H1 (cell line): ENCODE data around the gene LONP2. TPM values are rescaled to one million over a fixed set of nuclear protein-coding genes. Genes with fewer than 3 reads are reported as not detected.

Experiments used
- BCL11A ChIP-seq, 2 experiments: IDR thresholded peaks; one replicate each; pipeline ENCODE4 v1.6.1; 2011; ENCODE audit warnings: low read depth in 2 of 2, low read length in 2 of 2, mild to moderate bottlenecking in 2 of 2
- BRCA1 ChIP-seq: IDR thresholded peaks from 2 replicates; pipeline ENCODE4 v1.6.1; 2012; ENCODE audit warnings: low read depth, low read length, improper control_type of control experiment
- CHD7 ChIP-seq: fragments of 300-600 bp; sonication (generic); IDR thresholded peaks from 2 replicates; pipeline ENCODE4 v1.7.1; 2012; ENCODE audit warnings: low read length, moderate library complexity, mild to moderate bottlenecking, inconsistent platforms; ENCODE audit not compliant: insufficient replicate concordance
- polyA plus RNA-seq, 7 experiments: library from polyadenylated mRNA; depleted of rRNA in 3 of 7; stranded (reverse) in 5 of 7; unstranded in 2 of 7; fragments of >200 nt in 5 of 7; fragments of 200-250 nt in 2 of 7; gene quantifications; 1 replicate in 5 of 7; 2 replicates in 1 of 7; 4 replicates in 1 of 7; pipeline versions ENCODE4 v1.2.1 to v1.2.3, GENCODE V29; 2011 to 2013; ENCODE audit warnings: missing spikeins in 2 of 7, mixed read lengths in 2 of 7
- total RNA-seq: library from RNA; stranded (reverse); fragmentation: NEBNext Ultra II Directional; extraction: Animal tissue kit (Norgen Biotek cat#: 25700); gene quantifications from 2 replicates; pipeline ENCODE4 v1.2.1, GENCODE V29; 2021

The LONP2 gene
- total and polyA plus RNA-seq, 2 of the 8 experiments (the other 6 are each of a cell fraction or from before 2014, with no cell fraction given) = 8.1 to 23.1 TPM

GRCh38 chr16:48381201-48381600 lies 137.1 kb downstream of the LONP2 start (continued):
- TF ChIP-seq CHD7 (no peak), BCL11A (IDR thresholded peaks at IDR 0.05; ENCODE audit: low read depth in 2 of 2, low read length in 2 of 2) (no peak), BRCA1 (no peak)
